Prostate gland (tissue), 2 donors: ENCODE measurements around the gene LARP4B. TPM values are rescaled to one million over a fixed set of nuclear protein-coding genes. Genes with fewer than 3 reads are reported as not detected.

Experiments used
- DNase-seq: peaks from one replicate; pipeline ENCODE4 v3.0.0-alpha.2; 2019; ENCODE audit warnings: low spot score
- H3K27ac ChIP-seq, 2 donors: fragments of 200-600 bp; sonication (generic); 2 replicates each; pipeline ENCODE4 v1.5.1; 2017 to 2019
- H3K27me3 ChIP-seq: fragments of 200-600 bp; sonication (generic); replicated peaks from 2 replicates; pipeline ENCODE4 v1.5.1; 2019; ENCODE audit not compliant: insufficient read depth
- H3K36me3 ChIP-seq, 2 donors: fragments of 200-600 bp; sonication (generic); 1 replicate in 1 of 2; 2 replicates in 1 of 2; pipeline versions ENCODE4 v1.5.1 to v1.8.1; 2017 to 2019
- H3K4me1 ChIP-seq: fragments of 200-600 bp; sonication (generic); replicated peaks from 2 replicates; pipeline ENCODE4 v1.5.1; 2019
- H3K4me3 ChIP-seq, 2 donors: fragments of 200-600 bp; sonication (generic); 2 replicates each; pipeline ENCODE4 v1.5.1; 2017 to 2019
- H3K9me3 ChIP-seq: fragments of 200-600 bp; sonication (generic); 2 replicates; pipeline ENCODE4 v1.5.1; 2017
- POLR2A ChIP-seq: fragments of 450-650 bp; IDR thresholded peaks from one replicate; pipeline ENCODE4 v1.6.1; 2016; ENCODE audit warnings: antibody characterized with exemption, mild to moderate bottlenecking
- POLR2AphosphoS5 ChIP-seq: sonication (generic); formaldehyde crosslinking; IDR thresholded peaks from one replicate; pipeline ENCODE4 v1.6.1; 2017; ENCODE audit warnings: antibody characterized with exemption
- WGBS: methylation state at CpG from one replicate; pipeline ENCODE4 v1.1.5; 2018; 5-methylcytosine and 5-hydroxymethylcytosine counted together
- intact Hi-C: fragments of 100-400 bp; cut with DNase I; formaldehyde crosslinking; loops from one replicate; pipeline ENCODE4 v1.14.2; 2022
- total RNA-seq, 2 donors: library from RNA; depleted of rRNA; stranded (reverse); fragments of >200 nt; gene quantifications; one replicate each; pipeline ENCODE4 v1.1.0, GENCODE V29; 2016
- TF ChIP-seq, protein P1 (sequence below), 4 experiments: fragments of 200-600 bp in 2 of 4; fragments of 450-650 bp in 2 of 4; sonication (generic) in 2 of 4; IDR thresholded peaks; 1 replicate in 3 of 4; 2 replicates in 1 of 4; pipeline ENCODE4 v1.5.1; 2016 to 2019; ENCODE audit warnings: antibody characterized with exemption in 4 of 4, mild to moderate bottlenecking in 2 of 4, moderate library complexity in 2 of 4

The LARP4B gene
- total RNA-seq, 2 donors from 2014 or later = 51.9 to 95.4 TPM

- Histone ChIP-seq H3K27ac (no peak overlapping the region), H3K27me3 (no peaks in the 10 kb centered on the region), H3K36me3 (no peaks in the 10 kb centered on the region), H3K4me1 (no peaks in the 10 kb centered on the region), H3K4me3 (no peak overlapping the region), H3K9me3 (no peaks in the 10 kb centered on the region)
- TF ChIP-seq, protein P1, sequence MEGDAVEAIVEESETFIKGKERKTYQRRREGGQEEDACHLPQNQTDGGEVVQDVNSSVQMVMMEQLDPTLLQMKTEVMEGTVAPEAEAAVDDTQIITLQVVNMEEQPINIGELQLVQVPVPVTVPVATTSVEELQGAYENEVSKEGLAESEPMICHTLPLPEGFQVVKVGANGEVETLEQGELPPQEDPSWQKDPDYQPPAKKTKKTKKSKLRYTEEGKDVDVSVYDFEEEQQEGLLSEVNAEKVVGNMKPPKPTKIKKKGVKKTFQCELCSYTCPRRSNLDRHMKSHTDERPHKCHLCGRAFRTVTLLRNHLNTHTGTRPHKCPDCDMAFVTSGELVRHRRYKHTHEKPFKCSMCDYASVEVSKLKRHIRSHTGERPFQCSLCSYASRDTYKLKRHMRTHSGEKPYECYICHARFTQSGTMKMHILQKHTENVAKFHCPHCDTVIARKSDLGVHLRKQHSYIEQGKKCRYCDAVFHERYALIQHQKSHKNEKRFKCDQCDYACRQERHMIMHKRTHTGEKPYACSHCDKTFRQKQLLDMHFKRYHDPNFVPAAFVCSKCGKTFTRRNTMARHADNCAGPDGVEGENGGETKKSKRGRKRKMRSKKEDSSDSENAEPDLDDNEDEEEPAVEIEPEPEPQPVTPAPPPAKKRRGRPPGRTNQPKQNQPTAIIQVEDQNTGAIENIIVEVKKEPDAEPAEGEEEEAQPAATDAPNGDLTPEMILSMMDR (IDR thresholded peaks at IDR 0.05) = no peak
- TF ChIP-seq POLR2AphosphoS5 = no peak
- no peak for TF ChIP-seq POLR2A
- DNase-seq = no peak
- intact Hi-C loops = no loop called here
- 91% methylated on average over 6 of the region's 6 CpGs for WGBS
These were observed 14.3 kb upstream of the LARP4B start for GRCh38 chr10:945778-946177.

DNA sequence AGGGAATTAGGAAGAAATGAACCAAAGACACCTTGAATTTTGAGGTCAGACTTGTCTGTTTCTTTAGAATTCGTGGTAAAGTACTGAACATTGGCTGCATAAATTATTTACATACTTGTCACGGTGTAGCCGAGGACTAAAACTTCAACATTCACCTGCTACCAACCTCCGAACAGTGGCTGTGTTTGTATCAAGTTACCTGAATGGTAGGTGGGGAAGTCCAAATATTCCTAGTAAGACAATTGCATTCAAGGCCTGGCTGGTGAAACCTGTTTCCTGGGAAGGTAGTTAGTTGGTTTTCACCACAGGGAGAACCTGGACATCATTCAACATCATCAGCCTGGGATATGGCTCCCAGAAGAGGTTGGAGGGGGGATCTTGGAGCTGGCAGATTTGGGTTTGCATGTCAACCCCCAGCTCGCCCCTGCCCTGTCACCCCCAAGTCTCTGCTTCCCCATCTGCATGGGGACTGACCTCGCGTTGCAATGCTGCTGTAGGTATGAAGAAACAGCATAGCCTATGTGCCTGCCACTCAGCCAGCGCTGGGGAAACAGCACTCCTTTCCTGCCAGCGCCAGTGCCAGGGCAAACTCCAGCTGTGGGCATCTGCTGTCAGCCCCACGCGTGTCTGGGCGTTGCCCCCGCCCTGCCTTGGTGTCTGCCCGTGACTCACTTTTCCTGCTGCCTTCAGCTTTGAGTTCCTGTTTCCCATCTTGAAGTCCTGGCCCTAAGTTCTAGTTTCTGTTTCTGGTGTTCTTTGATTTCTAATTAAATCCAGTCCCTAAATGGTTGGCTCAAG, 12.7 kb upstream of the LARP4B start:
- H3K27me3 ChIP-seq = no peaks in the 10 kb centered on the region
- WGBS = 52% methylated on average over 14 of the region's 14 CpGs
- TF ChIP-seq, protein P1 (IDR thresholded peaks at IDR 0.05) = no peak
- TF ChIP-seq POLR2A (no peak), POLR2AphosphoS5 (no peak)
- no peaks in the 10 kb centered on the region for H3K9me3 ChIP-seq
- no peak overlapping the region for H3K27ac ChIP-seq
- no peak for DNase-seq
- no peaks in the 10 kb centered on the region for H3K36me3 ChIP-seq
- no peaks in the 10 kb centered on the region for H3K4me1 ChIP-seq
- intact Hi-C loops = no loop called here
- H3K4me3 ChIP-seq = no peak overlapping the region

- Histone ChIP-seq H3K27ac (no peak overlapping the region), H3K36me3 (no peaks in the 10 kb centered on the region), H3K27me3 (no peaks in the 10 kb centered on the region), H3K9me3 (no peaks in the 10 kb centered on the region), H3K4me1 (no peaks in the 10 kb centered on the region), H3K4me3 (no peak overlapping the region)
- TF ChIP-seq POLR2A (no peak), POLR2AphosphoS5 (no peak)
- TF ChIP-seq, protein P1 (IDR thresholded peaks at IDR 0.05) = no peak
- intact Hi-C loops = no loop called here
- 82% methylated on average over 17 of the region's 17 CpGs for WGBS
- DNase-seq = no peak
These were observed 12.0 kb upstream of the LARP4B start for GRCh38 chr10:943334-944033.

- no peaks in the 10 kb centered on the region for H3K4me1 ChIP-seq
- no peak for DNase-seq
- H3K36me3 ChIP-seq = no peaks in the 10 kb centered on the region
- no peak overlapping the region for H3K27ac ChIP-seq
- no peak for TF ChIP-seq POLR2AphosphoS5
- TF ChIP-seq POLR2A = no peak
- TF ChIP-seq, protein P1 (IDR thresholded peaks at IDR 0.05) = no peak
- H3K4me3 ChIP-seq = no peak overlapping the region
- 83% methylated on average over 10 of the region's 10 CpGs for WGBS
- no peaks in the 10 kb centered on the region for H3K9me3 ChIP-seq
- intact Hi-C loops = no loop called here
- no peaks in the 10 kb centered on the region for H3K27me3 ChIP-seq
These were observed 7.6 kb upstream of the LARP4B start for GRCh38 chr10:938941-939678.
